ENCODE measurements around the gene AFAP1L2.
"Not testable (repeated sequence)": the region's sequence is repeated elsewhere in the genome, so short reads cannot be mapped to it uniquely, and the experiment has no call there.

Gene AFAP1L2

GRCh38 chr10:114359041-114359952, 45.0 kb downstream of the AFAP1L2 start:
- no peak for DNase-seq (ENCODE audit: low spot score)

- no peak for DNase-seq (ENCODE audit: low spot score)
These were observed 46.7 kb downstream of the AFAP1L2 start for GRCh38 chr10:114357515-114357996.

- peak; percentile 88 for DNase-seq (ENCODE audit: low spot score)
These were observed 47.4 kb downstream of the AFAP1L2 start for GRCh38 chr10:114356751-114357514.

- DNase-seq (ENCODE audit: low spot score): no peak
These were observed 48.2 kb downstream of the AFAP1L2 start for GRCh38 chr10:114356126-114356525.

GRCh38 chr10:114353383-114353782, 50.9 kb downstream of the AFAP1L2 start:
- DNase-seq (ENCODE audit: low spot score): no peak

- DNase-seq (ENCODE audit: low spot score): no peak
These were observed 51.5 kb downstream of the AFAP1L2 start for GRCh38 chr10:114352653-114353298.

GRCh38 chr10:114350751-114351150, 53.6 kb downstream of the AFAP1L2 start:
- DNase-seq (ENCODE audit: low spot score): no peak

- no peak for DNase-seq (ENCODE audit: low spot score)
These were observed 54.6 kb downstream of the AFAP1L2 start for GRCh38 chr10:114349522-114350215.

GRCh38 chr10:114349071-114349470, 55.2 kb downstream of the AFAP1L2 start:
- not testable (repeated sequence) for DNase-seq (ENCODE audit: low spot score)

- DNase-seq (ENCODE audit: low spot score): no peak
These were observed 56.5 kb downstream of the AFAP1L2 start for GRCh38 chr10:114347791-114348190.

GRCh38 chr10:114347241-114347640, 57.1 kb downstream of the AFAP1L2 start:
- no peak for DNase-seq (ENCODE audit: low spot score)

GRCh38 chr10:114346176-114347031, 57.9 kb downstream of the AFAP1L2 start:
- peak; percentile 69 for DNase-seq (ENCODE audit: low spot score)

- no peak for DNase-seq (ENCODE audit: low spot score)
These were observed 58.6 kb downstream of the AFAP1L2 start for GRCh38 chr10:114345701-114346100.

GRCh38 chr10:114343623-114344505, 60.4 kb downstream of the AFAP1L2 start:
- DNase-seq (ENCODE audit: low spot score): no peak

- DNase-seq (ENCODE audit: low spot score): no peak
These were observed 61.3 kb downstream of the AFAP1L2 start for GRCh38 chr10:114342976-114343375.

- no peak for DNase-seq (ENCODE audit: low spot score)
These were observed 63.5 kb downstream of the AFAP1L2 start for GRCh38 chr10:114340816-114341215.

GRCh38 chr10:114337510-114338462, 66.5 kb downstream of the AFAP1L2 start:
- peak; percentile 100 for DNase-seq (ENCODE audit: low spot score)

GRCh38 chr10:114336823-114337509, 67.3 kb downstream of the AFAP1L2 start:
- DNase-seq (ENCODE audit: low spot score): no peak

Data from SW480 (cell line).